Glutamatergic neuron (in vitro differentiated cells): ENCODE data around the gene SCUBE1. TPM values are rescaled to one million over a fixed set of nuclear protein-coding genes. Genes with fewer than 3 reads are reported as not detected.

Experiments used
- DNase-seq: peaks from one replicate; pipeline ENCODE4 v3.0.0; 2022
- H3K27ac Mint-ChIP-seq: one replicate; pipeline ENCODE4 v1.8.0; 2020; ENCODE audit warnings: mild to moderate bottlenecking, mixed read lengths, inconsistent platforms; ENCODE audit not compliant: unreplicated experiment
- H3K27me3 Mint-ChIP-seq: one replicate; pipeline ENCODE4 v1.8.0; 2020; ENCODE audit warnings: mild to moderate bottlenecking, moderate library complexity, mixed read lengths, inconsistent platforms; ENCODE audit not compliant: unreplicated experiment
- H3K36me3 Mint-ChIP-seq: one replicate; pipeline ENCODE4 v1.8.0; 2020; ENCODE audit warnings: mild to moderate bottlenecking, mixed read lengths, inconsistent platforms; ENCODE audit not compliant: unreplicated experiment
- H3K4me1 Mint-ChIP-seq: one replicate; pipeline ENCODE4 v1.8.0; 2020; ENCODE audit warnings: mild to moderate bottlenecking, low read depth, mixed read lengths, inconsistent platforms; ENCODE audit not compliant: unreplicated experiment
- H3K4me3 Mint-ChIP-seq: one replicate; pipeline ENCODE4 v1.8.0; 2020; ENCODE audit warnings: mild to moderate bottlenecking, mixed read lengths, inconsistent platforms; ENCODE audit not compliant: unreplicated experiment
- H3K9me3 Mint-ChIP-seq: one replicate; pipeline ENCODE4 v1.8.0; 2020; ENCODE audit warnings: mild to moderate bottlenecking, moderate library complexity, mixed read lengths, inconsistent platforms; ENCODE audit not compliant: unreplicated experiment
- total RNA-seq: library from RNA; stranded (reverse); fragmentation: NEBNext Ultra II Directional; extraction: Animal tissue kit (Norgen Biotek cat#: 25700); gene quantifications from one replicate; pipeline ENCODE4 v1.2.1, GENCODE V29; 2021; ENCODE audit not compliant: unreplicated experiment
- TF ChIP-seq, protein P1 (sequence below): fragments of 200-600 bp; sonication (generic); IDR thresholded peaks from one replicate; pipeline ENCODE4 v1.5.0; 2021; ENCODE audit not compliant: partially characterized antibody, unreplicated experiment

The SCUBE1 gene
- total RNA-seq, 1 donor from 2014 or later: 25.8 TPM

DNA sequence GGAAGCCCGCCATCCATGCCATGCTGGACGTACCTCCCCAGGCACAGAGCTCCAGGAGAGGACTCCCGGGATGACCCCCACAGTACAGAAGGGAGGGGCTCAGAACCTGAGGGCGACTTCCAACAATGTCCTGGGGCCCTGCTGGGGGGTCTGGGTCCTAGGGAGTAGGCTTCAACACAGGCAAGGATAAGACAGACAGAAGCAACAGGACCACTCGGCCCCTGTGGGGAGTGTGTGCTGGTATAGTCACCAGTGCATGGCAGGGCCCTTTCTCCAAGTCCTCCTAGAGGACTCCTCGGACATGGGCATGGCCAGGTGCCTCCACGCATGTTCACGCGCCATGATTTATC, 173.1 kb downstream of the SCUBE1 start:
- DNase-seq: no peak

DNA sequence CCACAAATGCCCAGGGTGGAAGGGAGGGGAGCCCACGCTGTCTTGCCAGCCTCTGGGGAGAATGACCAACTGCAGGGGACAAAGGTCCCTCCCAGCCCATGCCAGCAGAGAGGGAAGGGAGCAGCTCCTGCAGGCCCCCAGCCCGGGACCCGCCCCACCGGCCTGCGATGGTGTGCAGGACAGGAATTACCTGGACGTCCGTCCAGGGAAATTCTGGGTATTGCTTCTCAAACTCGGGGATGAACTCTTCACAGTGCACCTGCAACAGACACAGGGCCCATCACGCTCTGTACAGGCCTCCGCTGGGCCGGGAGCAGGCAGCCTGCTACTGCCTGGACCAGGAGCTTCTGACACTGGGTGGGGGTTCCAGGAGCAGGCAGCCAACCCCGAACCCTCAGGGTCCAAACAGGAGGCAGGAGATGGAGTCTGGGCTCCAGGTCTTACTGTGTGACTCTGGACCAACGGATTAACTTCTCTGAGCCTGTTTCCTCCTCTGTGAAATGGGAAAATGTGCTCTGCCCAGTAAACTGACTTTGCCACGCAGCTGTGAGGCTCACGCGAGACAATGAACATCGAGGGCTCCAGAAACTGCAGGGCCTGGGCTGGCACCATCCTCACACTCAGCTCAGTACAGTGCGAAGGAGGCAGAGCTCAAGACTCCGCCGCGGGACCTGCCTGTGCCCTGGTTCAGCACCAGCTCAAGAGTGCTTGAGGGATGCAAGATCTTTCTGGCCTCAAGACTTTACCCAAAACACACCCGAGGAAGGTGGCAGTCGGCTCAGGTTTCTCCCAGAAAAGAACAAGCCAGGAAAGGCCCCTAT, 173.7 kb downstream of the SCUBE1 start:
- H3K36me3 Mint-ChIP-seq: no peaks in the 10 kb centered on the region
- DNase-seq: no peak
- no peak overlapping the region for H3K4me3 Mint-ChIP-seq
- TF ChIP-seq, protein P1, sequence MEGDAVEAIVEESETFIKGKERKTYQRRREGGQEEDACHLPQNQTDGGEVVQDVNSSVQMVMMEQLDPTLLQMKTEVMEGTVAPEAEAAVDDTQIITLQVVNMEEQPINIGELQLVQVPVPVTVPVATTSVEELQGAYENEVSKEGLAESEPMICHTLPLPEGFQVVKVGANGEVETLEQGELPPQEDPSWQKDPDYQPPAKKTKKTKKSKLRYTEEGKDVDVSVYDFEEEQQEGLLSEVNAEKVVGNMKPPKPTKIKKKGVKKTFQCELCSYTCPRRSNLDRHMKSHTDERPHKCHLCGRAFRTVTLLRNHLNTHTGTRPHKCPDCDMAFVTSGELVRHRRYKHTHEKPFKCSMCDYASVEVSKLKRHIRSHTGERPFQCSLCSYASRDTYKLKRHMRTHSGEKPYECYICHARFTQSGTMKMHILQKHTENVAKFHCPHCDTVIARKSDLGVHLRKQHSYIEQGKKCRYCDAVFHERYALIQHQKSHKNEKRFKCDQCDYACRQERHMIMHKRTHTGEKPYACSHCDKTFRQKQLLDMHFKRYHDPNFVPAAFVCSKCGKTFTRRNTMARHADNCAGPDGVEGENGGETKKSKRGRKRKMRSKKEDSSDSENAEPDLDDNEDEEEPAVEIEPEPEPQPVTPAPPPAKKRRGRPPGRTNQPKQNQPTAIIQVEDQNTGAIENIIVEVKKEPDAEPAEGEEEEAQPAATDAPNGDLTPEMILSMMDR: no peak
- no peak overlapping the region for H3K27ac Mint-ChIP-seq
- H3K4me1 Mint-ChIP-seq: no peaks in the 10 kb centered on the region
- no peaks in the 10 kb centered on the region for H3K9me3 Mint-ChIP-seq
- H3K27me3 Mint-ChIP-seq: peaks cover 7% of the 10 kb centered on the region

More for the DNA sequence above, 173.1 kb downstream of the SCUBE1 start:
- TF ChIP-seq, protein P1: no peak
- H3K4me3 Mint-ChIP-seq: no peak overlapping the region
- H3K9me3 Mint-ChIP-seq: no peaks in the 10 kb centered on the region
- no peaks in the 10 kb centered on the region for H3K4me1 Mint-ChIP-seq
- H3K27ac Mint-ChIP-seq: no peak overlapping the region
- peaks cover 5% of the 10 kb centered on the region for H3K27me3 Mint-ChIP-seq
- H3K36me3 Mint-ChIP-seq: no peaks in the 10 kb centered on the region

DNA sequence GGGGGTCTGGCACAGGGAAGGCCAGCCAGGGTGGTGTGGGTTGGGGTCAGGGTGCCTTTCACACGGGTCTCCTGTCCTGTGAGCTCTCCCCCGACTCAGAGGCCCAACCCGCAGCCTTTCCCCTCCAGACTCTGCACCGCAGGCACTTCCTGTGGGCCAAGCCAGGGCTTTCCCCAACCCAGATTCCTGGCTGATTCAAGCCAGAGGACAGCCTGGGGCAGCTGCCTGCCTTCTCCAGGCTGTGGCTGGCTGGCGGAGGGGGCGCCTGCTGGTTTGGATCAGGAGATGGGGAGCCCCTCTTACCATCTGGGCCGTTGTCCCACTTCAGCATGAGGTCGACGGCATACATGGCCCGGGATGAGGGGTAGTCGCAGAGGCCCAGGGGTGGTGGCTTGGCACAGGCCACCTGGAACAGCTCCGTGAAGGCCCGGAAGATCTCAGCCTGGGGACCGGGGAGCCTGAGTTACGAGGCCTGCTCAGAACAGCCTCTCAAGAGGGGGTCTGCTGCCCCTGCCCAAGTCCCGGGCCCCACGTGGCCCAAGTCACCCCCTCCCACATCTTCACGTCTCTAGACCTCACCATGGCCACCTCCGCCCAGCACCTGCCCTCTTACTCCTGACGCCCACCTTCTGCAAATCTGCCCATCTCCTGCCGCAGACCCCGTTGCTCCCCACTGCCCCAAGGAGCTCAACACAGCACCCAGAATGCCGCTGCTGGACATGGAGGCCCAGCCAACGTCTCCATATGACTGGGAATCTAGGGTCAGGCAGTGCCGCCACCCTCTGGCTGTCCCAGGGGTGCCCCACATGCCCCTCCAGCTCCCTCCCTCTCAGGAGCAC, 174.5 kb downstream of the SCUBE1 start:
- peaks cover 4% of the 10 kb centered on the region for H3K4me1 Mint-ChIP-seq
- no peak overlapping the region for H3K27ac Mint-ChIP-seq
- H3K4me3 Mint-ChIP-seq: no peak overlapping the region
- no peak for DNase-seq
- no peaks in the 10 kb centered on the region for H3K36me3 Mint-ChIP-seq
- no peaks in the 10 kb centered on the region for H3K9me3 Mint-ChIP-seq
- peaks cover 11% of the 10 kb centered on the region for H3K27me3 Mint-ChIP-seq
- TF ChIP-seq, protein P1: no peak

DNA sequence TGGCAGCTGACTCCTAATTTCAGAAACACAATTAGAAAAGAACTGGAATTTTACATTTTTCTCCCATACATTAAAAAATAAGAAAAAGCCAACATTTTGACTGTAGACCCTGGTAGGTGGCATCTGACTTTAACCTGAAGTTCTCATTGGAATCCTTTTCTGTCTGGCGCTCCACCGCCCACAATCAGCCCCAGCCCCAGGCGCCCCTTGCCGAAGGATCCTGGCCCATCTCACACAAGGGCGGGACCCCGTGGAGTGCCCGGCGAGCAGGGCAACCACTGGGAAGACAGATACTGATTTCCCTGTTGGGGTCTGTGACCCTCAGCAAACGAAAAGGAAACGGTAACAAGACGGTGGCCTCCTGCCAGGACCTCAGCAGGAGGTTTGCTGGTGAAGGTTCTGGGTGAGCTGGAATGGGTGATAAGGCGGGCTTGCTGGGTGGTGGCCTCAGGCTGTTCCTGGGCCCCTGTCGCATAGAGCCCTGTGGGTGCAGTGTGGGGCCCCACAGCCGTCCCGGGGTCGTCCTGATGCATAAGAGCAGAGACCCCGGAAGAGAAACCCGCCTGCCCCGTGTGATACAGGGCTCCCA, 176.1 kb downstream of the SCUBE1 start:
- TF ChIP-seq, protein P1: no peak
- Mint-ChIP-seq H3K27me3 (peaks cover 8% of the 10 kb centered on the region), H3K9me3 (no peaks in the 10 kb centered on the region), H3K4me3 (no peak overlapping the region), H3K27ac (no peak overlapping the region), H3K36me3 (no peaks in the 10 kb centered on the region), H3K4me1 (peaks cover 4% of the 10 kb centered on the region)
- no peak for DNase-seq
